ENCODE results near the gene KRTAP19-2. TPM values are rescaled to one million over a fixed set of nuclear protein-coding genes. Genes with fewer than 3 reads are reported as not detected.

KRTAP19-2 gene
- total RNA-seq, 2 experiments from 2014 or later = not detected

DNA sequence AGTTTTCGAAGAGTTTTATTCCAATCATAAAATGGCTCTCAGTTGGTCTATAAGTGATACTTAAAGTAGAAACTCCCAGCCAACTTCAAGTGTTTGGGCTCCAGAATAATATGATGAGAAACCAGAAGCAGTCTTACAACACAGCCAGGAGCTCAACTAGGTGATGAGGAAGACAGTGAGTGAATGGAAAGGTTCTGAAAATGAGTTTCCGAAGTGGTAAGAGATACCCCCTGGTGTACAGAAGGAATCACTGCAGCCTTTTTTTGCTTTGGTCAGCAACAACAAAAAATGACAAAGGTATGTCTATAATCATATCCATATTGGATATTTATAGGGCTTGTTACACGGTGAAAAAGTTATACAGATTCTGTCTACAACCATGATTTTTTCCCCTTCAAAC, 23.5 kb downstream of the KRTAP19-2 start:
- Mint-ChIP-seq H3K27ac (no peak overlapping the region), H3K36me3 (ENCODE audit: low read depth) (no peaks in the 10 kb centered on the region), H3K4me3 (no peak overlapping the region), H3K4me1 (no peaks in the 10 kb centered on the region), H3K9me3 (peaks cover 4% of the 10 kb centered on the region), H3K27me3 (no peaks in the 10 kb centered on the region)
- ChIA-PET POLR2A (no interaction called here), CTCF (interaction anchor here (0.7 kb wide), 1 partner anchor 1359 kb away, joined by 4 read pairs; no protein-coding TSS in a partner anchor)
- DNase-seq = no peak

DNA sequence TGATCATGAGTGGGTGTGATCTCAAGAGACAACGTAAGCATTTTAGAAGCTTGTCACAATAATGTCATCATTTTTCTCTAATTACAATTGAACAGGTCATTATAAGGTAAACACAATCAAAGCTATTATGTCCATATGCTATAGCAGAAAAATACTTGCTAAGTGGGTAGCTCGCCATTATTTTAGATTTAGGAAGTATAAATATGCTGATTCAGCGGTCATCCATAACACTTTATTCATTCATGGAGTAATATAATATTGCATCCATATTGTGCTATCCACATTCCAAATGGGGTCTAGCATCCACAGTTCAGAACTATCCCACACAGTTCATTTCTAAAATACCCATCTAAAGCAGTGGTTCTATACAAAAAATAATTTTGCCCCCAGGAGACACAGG, 38.7 kb downstream of the KRTAP19-2 start:
- no peaks in the 10 kb centered on the region for H3K9me3 Mint-ChIP-seq
- no peaks in the 10 kb centered on the region for H3K36me3 Mint-ChIP-seq (ENCODE audit: low read depth)
- H3K27me3 Mint-ChIP-seq = no peaks in the 10 kb centered on the region
- DNase-seq = no peak
- CTCF ChIA-PET = no interaction called here
- no peak overlapping the region for H3K4me3 Mint-ChIP-seq
- no peaks in the 10 kb centered on the region for H3K4me1 Mint-ChIP-seq
- H3K27ac Mint-ChIP-seq = no peak overlapping the region
- POLR2A ChIA-PET = interaction anchor here (0.6 kb wide), 1 partner anchor 634 kb away, joined by 3 read pairs; no protein-coding TSS in a partner anchor

DNA sequence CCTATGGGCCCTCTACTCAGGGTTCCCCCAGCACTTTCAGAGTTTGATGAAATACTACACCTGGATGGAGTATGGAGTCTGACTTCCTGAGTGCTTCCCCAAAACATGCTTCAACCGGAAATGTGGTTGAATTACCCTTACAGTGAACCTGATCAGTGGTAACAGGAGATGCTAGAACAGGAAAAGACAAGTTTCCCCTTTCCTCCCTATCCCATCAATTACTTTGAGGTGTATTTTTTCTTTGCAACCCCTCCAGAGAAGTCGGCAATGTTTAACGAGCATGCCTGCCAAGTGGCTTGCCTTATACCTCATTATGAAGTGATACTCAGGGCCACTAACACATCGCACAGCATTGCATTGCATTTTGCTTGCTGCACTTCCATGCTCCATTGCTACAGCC, 40.2 kb downstream of the KRTAP19-2 start:
- no peak overlapping the region for H3K27ac Mint-ChIP-seq
- ChIA-PET POLR2A (no interaction called here), CTCF (no interaction called here)
- H3K4me3 Mint-ChIP-seq = no peak overlapping the region
- no peaks in the 10 kb centered on the region for H3K4me1 Mint-ChIP-seq
- H3K27me3 Mint-ChIP-seq = no peaks in the 10 kb centered on the region
- H3K36me3 Mint-ChIP-seq (ENCODE audit: low read depth) = no peaks in the 10 kb centered on the region
- no peak for DNase-seq
- H3K9me3 Mint-ChIP-seq = no peaks in the 10 kb centered on the region

DNA sequence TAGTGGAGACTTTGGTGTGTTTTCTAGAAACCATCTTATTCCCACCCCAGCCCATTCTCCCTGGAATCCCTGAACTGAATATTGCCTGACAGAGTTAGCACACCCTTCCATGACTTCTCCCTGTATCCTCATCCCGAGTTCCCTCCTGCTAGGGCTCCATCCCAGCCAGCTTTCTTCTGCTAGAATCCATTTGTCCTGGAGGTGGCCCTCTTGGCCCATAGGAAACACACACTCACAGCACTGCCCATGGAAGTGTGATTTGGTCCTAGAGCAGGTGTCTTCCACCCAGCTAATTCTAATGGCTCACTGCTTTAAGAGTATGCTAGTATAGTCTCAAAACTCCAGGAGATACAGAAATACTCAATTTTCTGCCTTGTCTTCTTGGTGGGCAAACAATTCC, 43.0 kb downstream of the KRTAP19-2 start:
- H3K4me3 Mint-ChIP-seq = no peak overlapping the region
- ChIA-PET CTCF (no interaction called here), POLR2A (no interaction called here)
- H3K27me3 Mint-ChIP-seq = no peaks in the 10 kb centered on the region
- H3K4me1 Mint-ChIP-seq = no peaks in the 10 kb centered on the region
- no peak overlapping the region for H3K27ac Mint-ChIP-seq
- no peaks in the 10 kb centered on the region for H3K36me3 Mint-ChIP-seq (ENCODE audit: low read depth)
- no peak for DNase-seq
- H3K9me3 Mint-ChIP-seq = no peaks in the 10 kb centered on the region

DNA sequence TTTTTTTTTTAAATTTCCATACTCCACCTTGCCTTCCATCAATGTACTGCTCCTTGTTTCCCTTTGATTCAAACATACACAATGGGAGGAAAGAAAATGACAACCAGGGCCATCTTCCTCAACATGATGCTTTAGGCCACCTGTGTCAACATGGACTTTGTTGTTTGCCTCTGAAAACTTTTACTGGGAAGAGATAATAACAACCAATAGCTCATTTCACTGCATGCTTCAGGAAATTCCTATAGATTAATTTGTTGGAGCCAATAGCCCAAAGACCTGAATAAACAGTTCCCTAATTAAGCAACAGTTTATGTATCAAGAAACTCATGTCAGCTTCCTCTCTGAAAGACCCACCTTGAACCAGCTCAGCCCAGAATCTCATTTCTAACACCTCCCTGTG, 44.0 kb downstream of the KRTAP19-2 start:
- no peak overlapping the region for H3K27ac Mint-ChIP-seq
- no peaks in the 10 kb centered on the region for H3K27me3 Mint-ChIP-seq
- H3K4me3 Mint-ChIP-seq = no peak overlapping the region
- ChIA-PET CTCF (no interaction called here), POLR2A (no interaction called here)
- no peaks in the 10 kb centered on the region for H3K36me3 Mint-ChIP-seq (ENCODE audit: low read depth)
- H3K9me3 Mint-ChIP-seq = no peaks in the 10 kb centered on the region
- H3K4me1 Mint-ChIP-seq = no peaks in the 10 kb centered on the region
- no peak for DNase-seq

DNA sequence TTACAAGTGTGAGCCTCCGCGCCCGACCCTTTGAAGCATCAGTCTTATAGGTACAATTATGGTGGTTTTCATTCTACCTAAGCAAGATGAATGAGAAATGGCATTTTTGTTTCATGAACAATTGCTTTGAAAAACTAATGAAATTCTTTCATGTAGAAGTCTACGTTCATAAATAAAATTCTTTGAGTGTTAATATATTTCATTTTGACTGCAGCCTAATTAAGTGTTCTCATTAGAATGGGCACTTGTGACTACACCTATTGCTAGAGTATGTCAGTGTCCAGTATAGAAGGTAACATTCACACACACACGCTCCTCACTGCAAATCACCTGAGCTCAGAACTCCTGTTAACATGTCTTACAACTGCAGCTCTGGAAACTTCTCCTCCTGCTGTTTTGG, 47.3 kb downstream of the KRTAP19-2 start, which contains the start of gene KRTAP15-1:
Gene KRTAP15-1 (plus strand): TSS at position 301 of the 400 bp plus-strand sequence. CDS start 53 bp downstream, at position 354.
- POLR2A ChIA-PET = no interaction called here
- DNase-seq = no peak

More for the DNA sequence above, 47.3 kb downstream of the KRTAP19-2 start, which contains the start of gene KRTAP15-1:
- Mint-ChIP-seq H3K27me3 (no peaks in the 10 kb centered on the region), H3K9me3 (no peaks in the 10 kb centered on the region), H3K36me3 (ENCODE audit: low read depth) (no peaks in the 10 kb centered on the region), H3K4me3 (no peak within 1 kb of the TSS), H3K27ac (no peak within 1 kb of the TSS), H3K4me1 (no peaks in the 10 kb centered on the region)
- CTCF ChIA-PET = no interaction called here

Other genes with a start within 250 kb of the KRTAP19-2 start
- not detected for gene KRTAP24-1, start 204.5 kb downstream of the KRTAP19-2 start, total RNA-seq
- not detected for gene KRTAP25-1, start 197.9 kb downstream of the KRTAP19-2 start, total RNA-seq
- gene KRTAP26-1, start 167.1 kb downstream of the KRTAP19-2 start, total RNA-seq = not detected
- not detected for gene KRTAP27-1, start 149.7 kb downstream of the KRTAP19-2 start, total RNA-seq
- gene KRTAP23-1, start 138.8 kb downstream of the KRTAP19-2 start, total RNA-seq = not detected
- not detected for gene KRTAP13-2, start 115.2 kb downstream of the KRTAP19-2 start, total RNA-seq
- gene KRTAP13-1, start 91.4 kb downstream of the KRTAP19-2 start, total RNA-seq = not detected
- gene KRTAP13-3, start 61.5 kb downstream of the KRTAP19-2 start, total RNA-seq = not detected
- gene KRTAP13-4, start 57.2 kb downstream of the KRTAP19-2 start, total RNA-seq = not detected
- not detected for gene KRTAP15-1, start 47.2 kb downstream of the KRTAP19-2 start, total RNA-seq
- not detected for gene KRTAP19-1, start 7.1 kb downstream of the KRTAP19-2 start, total RNA-seq
- not detected for gene KRTAP19-3, start 4.6 kb upstream of the KRTAP19-2 start, total RNA-seq
- gene KRTAP19-4, start 9.7 kb upstream of the KRTAP19-2 start, total RNA-seq = not detected
- gene KRTAP19-5, start 14.7 kb upstream of the KRTAP19-2 start, total RNA-seq = not detected
- gene KRTAP19-6, start 54.4 kb upstream of the KRTAP19-2 start, total RNA-seq = not detected
- gene KRTAP19-7, start 73.9 kb upstream of the KRTAP19-2 start, total RNA-seq = not detected
- gene KRTAP22-2, start 103.0 kb upstream of the KRTAP19-2 start, total RNA-seq = not detected
- not detected for gene KRTAP6-3, start 105.0 kb upstream of the KRTAP19-2 start, total RNA-seq
- not detected for gene KRTAP6-2, start 111.5 kb upstream of the KRTAP19-2 start, total RNA-seq
- gene KRTAP22-1, start 113.7 kb upstream of the KRTAP19-2 start, total RNA-seq = not detected
- not detected for gene KRTAP6-1, start 126.5 kb upstream of the KRTAP19-2 start, total RNA-seq
- not detected for gene KRTAP20-1, start 129.0 kb upstream of the KRTAP19-2 start, total RNA-seq
- gene KRTAP20-4, start 133.2 kb upstream of the KRTAP19-2 start, total RNA-seq = not detected
- not detected for gene KRTAP20-2, start 147.8 kb upstream of the KRTAP19-2 start, total RNA-seq
- gene KRTAP20-3, start 155.4 kb upstream of the KRTAP19-2 start, total RNA-seq = not detected
- gene KRTAP21-3, start 231.3 kb upstream of the KRTAP19-2 start, total RNA-seq = not detected